Endothelial cell of umbilical vein (primary cell): ENCODE results near the gene TMC4. TPM values are rescaled to one million over a fixed set of nuclear protein-coding genes. Genes with fewer than 3 reads are reported as not detected.
A peak's percentile ranks its signal among the peaks of the same experiment; 100 is the strongest.

Source experiments
- BruUV-seq: library from RNA; stranded (reverse); fragments of 400-500 nt; replicated peaks from 2 replicates; lab custom pipeline; 2021; lab: Mats Ljungman, UMichigan
- CTCF ChIA-PET: fragments of 300-600, 350-600 bp; sonication (Branson Sonifier 250); formaldehyde crosslinking; loops from one replicate; lab custom pipeline; 2021; ENCODE audit warnings: antibody characterized with exemption, inconsistent platforms; lab: Charles Lee
- POLR2A ChIA-PET: fragments of 300-600, 350-600 bp; sonication (Branson Sonifier 250); formaldehyde crosslinking; loops from one replicate; lab custom pipeline; 2021; ENCODE audit warnings: antibody characterized with exemption, inconsistent platforms; lab: Charles Lee
- DNase-seq: peaks from one replicate; pipeline ENCODE4 v3.0.0-alpha.2; 2011; ENCODE audit warnings: low read depth, low spot score
- FAIRE-seq: peaks from 2 replicates; lab custom pipeline; 2011; peaks lifted over from hg19 to GRCh38; lab: Jason Lieb, UNC
- H2AFZ ChIP-seq: 2 replicates; pipeline ENCODE4 v1.6.0; 2012; ENCODE audit warnings: low read depth, low read length, control low read depth, inconsistent platforms
- H3K27ac ChIP-seq: 2 replicates; pipeline ENCODE4 v1.5.1; 2011; ENCODE audit warnings: low read depth, mild to moderate bottlenecking, control low read depth, low read length, moderate library complexity; ENCODE audit not compliant: insufficient read depth
- H3K27me3 ChIP-seq, 2 experiments: 2 replicates each; pipeline versions ENCODE4 v1.6.0 to v1.6.1; 2011; ENCODE audit warnings: low read length in 2 of 2, mixed read lengths in 1 of 2; ENCODE audit not compliant: control insufficient read depth in 2 of 2, insufficient read depth in 2 of 2
- H3K36me3 ChIP-seq, 2 experiments: 2 replicates in 1 of 2; 3 replicates in 1 of 2; pipeline ENCODE4 v1.5.1; 2011; ENCODE audit warnings: low read length in 2 of 2, mild to moderate bottlenecking in 1 of 2, moderate library complexity in 1 of 2; ENCODE audit not compliant: control insufficient read depth in 2 of 2, insufficient read depth in 2 of 2; ENCODE audit errors: extremely low read depth in 1 of 2
- H3K4me1 ChIP-seq: 3 replicates; pipeline ENCODE4 v1.5.1; 2011; ENCODE audit warnings: mild to moderate bottlenecking, low read length; ENCODE audit not compliant: control insufficient read depth, insufficient read depth; ENCODE audit errors: extremely low read depth
- H3K4me2 ChIP-seq: 2 replicates; pipeline ENCODE4 v1.6.1; 2011; ENCODE audit warnings: low read length, control low read depth, mixed read lengths; ENCODE audit not compliant: insufficient read depth
- H3K4me3 ChIP-seq, 3 experiments: fragments of 200-600 bp in 1 of 3; sonication (generic), shearing (Covaris generic) in 1 of 3; replicated peaks in 1 of 3; 2 replicates each; pipeline ENCODE4 v1.5.1; 2011 to 2016; ENCODE audit warnings: control low read depth in 3 of 3, low read length in 3 of 3, mild to moderate bottlenecking in 2 of 3, inconsistent platforms in 1 of 3, low read depth in 1 of 3, moderate library complexity in 1 of 3; ENCODE audit not compliant: insufficient read depth in 1 of 3
- H3K79me2 ChIP-seq: 2 replicates; pipeline ENCODE4 v1.6.0; 2012; ENCODE audit warnings: low read length, inconsistent platforms; ENCODE audit not compliant: control insufficient read depth, insufficient read depth
- H3K9ac ChIP-seq: replicated peaks from 2 replicates; pipeline ENCODE3; 2011; ENCODE audit warnings: low read length, control low read depth; ENCODE audit not compliant: insufficient read depth; ENCODE audit errors: extremely low read depth
- H3K9me1 ChIP-seq: replicated peaks from 3 replicates; pipeline ENCODE4 v1.6.0; 2011; ENCODE audit warnings: mild to moderate bottlenecking, low read length; ENCODE audit not compliant: control insufficient read depth, insufficient read depth; ENCODE audit errors: extremely low read depth
- H3K9me3 ChIP-seq: replicated peaks from 2 replicates; pipeline ENCODE4 v1.5.1; 2012; ENCODE audit warnings: low read length, inconsistent platforms; ENCODE audit not compliant: control insufficient read depth, insufficient read depth
- H4K20me1 ChIP-seq: replicated peaks from 2 replicates; pipeline ENCODE3; 2011; ENCODE audit warnings: mild to moderate bottlenecking, low read length; ENCODE audit not compliant: control insufficient read depth, insufficient read depth; ENCODE audit errors: extremely low read depth
- FOS ChIP-seq: IDR thresholded peaks from 2 replicates; pipeline ENCODE4 v1.6.1; 2011; ENCODE audit warnings: mild to moderate bottlenecking, low read length, moderate library complexity, borderline replicate concordance; ENCODE audit not compliant: insufficient read depth
- MYC ChIP-seq: IDR thresholded peaks from one replicate; pipeline ENCODE4 v1.6.1; 2011; ENCODE audit warnings: mild to moderate bottlenecking, low read depth, low read length
- POLR2A ChIP-seq: IDR thresholded peaks from 2 replicates; pipeline ENCODE4 v1.6.1; 2012; ENCODE audit warnings: low read depth, mild to moderate bottlenecking, control low read depth, low read length
- POLR2AphosphoS5 ChIP-seq: IDR thresholded peaks from 2 replicates; pipeline ENCODE4 v1.6.1; 2012; ENCODE audit warnings: low read depth, mild to moderate bottlenecking, control low read depth, low read length, moderate library complexity; ENCODE audit not compliant: insufficient read depth
- dilution Hi-C: fragments of 300-500 bp; cut with MboI; formaldehyde crosslinking; loops from one replicate; pipeline ENCODE4 v1.15.0; 2019; ENCODE audit warnings: low sequenced_read_pairs; ENCODE audit not compliant: extremely low pct_ligation_motif_present
- intact Hi-C: fragments of 100-400 bp; cut with micrococcal nuclease; formaldehyde crosslinking; loops from one replicate; pipeline ENCODE4 v1.10.0; 2022
- polyA plus RNA-seq, 4 experiments: library from polyadenylated mRNA; depleted of rRNA in 3 of 4; stranded (reverse) in 3 of 4; unstranded in 1 of 4; fragments of >200 nt; gene quantifications; 2 replicates each; pipeline versions ENCODE4 v1.2.1 to v1.2.3, GENCODE V29; 2011 to 2012; ENCODE audit warnings: missing spikeins in 1 of 4
- total RNA-seq: library from RNA; stranded (reverse); gene quantifications from 2 replicates; pipeline ENCODE4 v1.2.3, GENCODE V29; 2021

TMC4 gene
- total and polyA plus RNA-seq, 2 donors (not counting 3 experiments of a cell fraction or from before 2014, with no cell fraction given), result 0.71 to 1.7 TPM

- intact Hi-C loops (loop anchor here (1.0 to 5.0 kb wide), 4 partner anchors 13 to 133 kb away; partner anchors contain the start of genes CNOT3, LENG1 and NDUFA3), dilution Hi-C loops (no loop called here)
- Histone ChIP-seq H2AFZ (peak within 1 kb of the TSS; percentile 70), H3K9me3 (no peaks in the 10 kb centered on the region), H3K4me3 (peak within 1 kb of the TSS; percentile 51 to 81 (median 68)), H3K4me2 (peak within 1 kb of the TSS; percentile 84), H3K79me2 (peaks cover 17% of the 10 kb centered on the region), H3K9ac (peak within 1 kb of the TSS; percentile 82), H4K20me1 (no peaks in the 10 kb centered on the region), H3K9me1 (no peaks in the 10 kb centered on the region), H3K4me1 (peaks cover 7% of the 10 kb centered on the region), H3K27me3 (no peaks in the 10 kb centered on the region), H3K36me3 (peaks cover 7 to 13% of the 10 kb centered on the region in 2 experiments), H3K27ac (peak within 1 kb of the TSS; percentile 73)
- TSS peak; percentile 61 for BruUV-seq
- FAIRE-seq (peak; percentile 97), DNase-seq (peak; percentile 98)
- CTCF ChIA-PET, result interaction anchor here (0.7 to 1.7 kb wide), 6 partner anchors 8 to 307 kb away, joined by 3 to 5 read pairs (median 4); partner anchors contain the start of gene CNOT3
- POLR2A ChIA-PET, result interaction anchor here (0.7 to 2.1 kb wide), 4 partner anchors 8 to 86 kb away, joined by 3 to 13 read pairs (median 4); partner anchors contain the start of genes CNOT3 and MBOAT7
- TF ChIP-seq MYC (peak; percentile 39), POLR2A (peak; percentile 71), FOS (no peak), POLR2AphosphoS5 (peak; percentile 64)
These were observed 57.6 kb downstream of the TMC4 start, which contains the start of the genes PRPF31 and TFPT for GRCh38 chr19:54115109-54116063. Gene PRPF31 (plus strand): TSS chr19:54115754. CDS start chr19:54118279, 2,525 bp downstream. Gene TFPT (minus strand): TSS chr19:54115657. CDS start chr19:54115269, 388 bp downstream.
